ENCODE data around the gene GARNL3.

GARNL3 gene

GRCh38 chr9:127248241-127248640 is 16.3 kb upstream of the GARNL3 start:
- Histone ChIP-seq H3K27me3 (no peaks in the 10 kb centered on the region), H3K9me3 (no peaks in the 10 kb centered on the region), H3K4me1 (peaks cover 15% of the 10 kb centered on the region), H3K4me3 (ENCODE audit: low read depth, low read length) (no peak overlapping the region), H3K36me3 (no peaks in the 10 kb centered on the region; the same call in 1 of the 2 replicates)
- TF ChIP-seq CTCF (IDR thresholded peaks at IDR 0.05; ENCODE audit: low read depth, low read length) = no peak
- DNase-seq = no peak

GRCh38 chr9:127249877-127250276 is 14.7 kb upstream of the GARNL3 start:
- no peak for TF ChIP-seq CTCF (IDR thresholded peaks at IDR 0.05; ENCODE audit: low read depth, low read length)
- peaks cover 17% of the 10 kb centered on the region for H3K4me1 ChIP-seq
- no peak overlapping the region for H3K4me3 ChIP-seq (ENCODE audit: low read depth, low read length)
- no peaks in the 10 kb centered on the region for H3K27me3 ChIP-seq
- no peaks in the 10 kb centered on the region; the same call in 1 of the 2 replicates for H3K36me3 ChIP-seq
- no peak for DNase-seq
- no peaks in the 10 kb centered on the region; the same call in 1 of the 2 replicates for H3K9me3 ChIP-seq

- H3K4me1 ChIP-seq = peaks cover 17% of the 10 kb centered on the region
- TF ChIP-seq CTCF (IDR thresholded peaks at IDR 0.05; ENCODE audit: low read depth, low read length) = no peak
- no peak for DNase-seq
- no peaks in the 10 kb centered on the region for H3K27me3 ChIP-seq
- no peaks in the 10 kb centered on the region; the same call in 1 of the 2 replicates for H3K9me3 ChIP-seq
- no peak overlapping the region for H3K4me3 ChIP-seq (ENCODE audit: low read depth, low read length)
- no peaks in the 10 kb centered on the region; the same call in 1 of the 2 replicates for H3K36me3 ChIP-seq
Measured at GRCh38 chr9:127250896-127251391, 13.6 kb upstream of the GARNL3 start.

- TF ChIP-seq CTCF (IDR thresholded peaks at IDR 0.05; ENCODE audit: low read depth, low read length) = no peak
- Histone ChIP-seq H3K9me3 (no peaks in the 10 kb centered on the region; the same call in 1 of the 2 replicates), H3K36me3 (no peaks in the 10 kb centered on the region; the same call in 1 of the 2 replicates), H3K27me3 (no peaks in the 10 kb centered on the region), H3K4me1 (peaks cover 17% of the 10 kb centered on the region), H3K4me3 (ENCODE audit: low read depth, low read length) (no peak overlapping the region)
- DNase-seq = no peak
Measured at GRCh38 chr9:127252410-127253318, 11.9 kb upstream of the GARNL3 start.

GRCh38 chr9:127253446-127253845 is 11.1 kb upstream of the GARNL3 start:
- no peak for TF ChIP-seq CTCF (IDR thresholded peaks at IDR 0.05; ENCODE audit: low read depth, low read length)
- H3K4me1 ChIP-seq = peaks cover 17% of the 10 kb centered on the region
- DNase-seq = no peak
- H3K4me3 ChIP-seq (ENCODE audit: low read depth, low read length) = no peak overlapping the region
- no peaks in the 10 kb centered on the region; the same call in 1 of the 2 replicates for H3K36me3 ChIP-seq
- no peaks in the 10 kb centered on the region for H3K27me3 ChIP-seq
- no peaks in the 10 kb centered on the region; the same call in 1 of the 2 replicates for H3K9me3 ChIP-seq

- H3K4me3 ChIP-seq (ENCODE audit: low read depth, low read length) = no peak overlapping the region
- H3K9me3 ChIP-seq = no peaks in the 10 kb centered on the region; the same call in 1 of the 2 replicates
- no peaks in the 10 kb centered on the region for H3K36me3 ChIP-seq
- no peaks in the 10 kb centered on the region for H3K27me3 ChIP-seq
- H3K4me1 ChIP-seq = peaks cover 17% of the 10 kb centered on the region
- no peak for DNase-seq
- TF ChIP-seq CTCF (IDR thresholded peaks at IDR 0.05; ENCODE audit: low read depth, low read length) = no peak
Measured at GRCh38 chr9:127255692-127256091, 8.9 kb upstream of the GARNL3 start.

Measured in BE2C (cell line).